GM23338 (cell line): Measurements from ENCODE around the gene LRRC27. TPM values are rescaled to one million over a fixed set of nuclear protein-coding genes. Genes with fewer than 3 reads are reported as not detected.

Experiments
- ATAC-seq: fragments of 200-7000 bp; cut with Tn5 transposase; 3 replicates; pipeline ENCODE4 v1.9.1; 2020
- DNase-seq: peaks from one replicate; pipeline ENCODE4 v3.0.0-alpha.2; 2015; ENCODE audit warnings: low spot score
- H2AFZ ChIP-seq: fragments of 200-600 bp; sonication (generic); 2 replicates; pipeline ENCODE4 v1.8.0; 2016; ENCODE audit warnings: antibody characterized with exemption, mild to moderate bottlenecking, moderate library complexity
- H3F3A ChIP-seq: fragments of 200-600 bp; sonication (generic); replicated peaks from 2 replicates; pipeline ENCODE4 v1.8.0; 2017; ENCODE audit warnings: antibody characterized with exemption, mixed run types, low read depth
- H3K27ac ChIP-seq: fragments of 200-600 bp; sonication (generic); 2 replicates; pipeline ENCODE4 v1.6.1; 2016; ENCODE audit warnings: low read depth
- H3K27me3 ChIP-seq: fragments of 200-600 bp; sonication (generic); 2 replicates; pipeline ENCODE4 v1.8.0; 2016; ENCODE audit warnings: mild to moderate bottlenecking, mixed run types, moderate library complexity; ENCODE audit not compliant: insufficient read depth
- H3K36me3 ChIP-seq: fragments of 200-600 bp; sonication (generic); 2 replicates; pipeline ENCODE4 v1.8.0; 2016; ENCODE audit warnings: mild to moderate bottlenecking; ENCODE audit not compliant: insufficient read depth
- H3K4me1 ChIP-seq: fragments of 200-600 bp; sonication (generic); 2 replicates; pipeline ENCODE4 v1.8.0; 2016; ENCODE audit warnings: mild to moderate bottlenecking, moderate library complexity; ENCODE audit not compliant: insufficient read depth
- H3K4me2 ChIP-seq: fragments of 200-600 bp; sonication (generic); 2 replicates; pipeline ENCODE4 v1.7.1; 2017; ENCODE audit warnings: mixed run types
- H3K4me3 ChIP-seq: fragments of 200-600 bp; sonication (generic); 2 replicates; pipeline ENCODE4 v1.6.1; 2016; ENCODE audit warnings: mixed run types
- H3K79me2 ChIP-seq: fragments of 200-600 bp; sonication (generic); replicated peaks from 2 replicates; pipeline ENCODE4 v1.8.0; 2017; ENCODE audit warnings: mild to moderate bottlenecking; ENCODE audit not compliant: insufficient read depth
- H3K9me2 ChIP-seq: fragments of 200-600 bp; sonication (generic); 2 replicates; pipeline ENCODE4 v1.8.0; 2017; ENCODE audit not compliant: insufficient read depth
- H4K20me1 ChIP-seq: fragments of 200-600 bp; sonication (generic); replicated peaks from 2 replicates; pipeline ENCODE4 v1.8.0; 2017; ENCODE audit warnings: mild to moderate bottlenecking; ENCODE audit not compliant: insufficient read depth
- H3K27ac Mint-ChIP-seq: 2 replicates; pipeline ENCODE4 v1.8.0; 2020; ENCODE audit warnings: inconsistent platforms, mild to moderate bottlenecking, moderate library complexity, mixed read lengths
- H3K27me3 Mint-ChIP-seq: 3 replicates; pipeline ENCODE4 v1.8.0; 2022; ENCODE audit warnings: low read depth, mild to moderate bottlenecking, moderate library complexity, mixed read lengths, inconsistent platforms; ENCODE audit not compliant: insufficient read depth, poor library complexity
- H3K36me3 Mint-ChIP-seq: 3 replicates; pipeline ENCODE4 v1.8.0; 2021; ENCODE audit warnings: low read depth, mild to moderate bottlenecking, inconsistent platforms, moderate library complexity, mixed read lengths
- H3K4me1 Mint-ChIP-seq: 3 replicates; pipeline ENCODE4 v1.8.0; 2020; ENCODE audit warnings: mild to moderate bottlenecking, inconsistent platforms, mixed read lengths
- H3K4me3 Mint-ChIP-seq: 3 replicates; pipeline ENCODE4 v1.8.0; 2021; ENCODE audit warnings: moderate library complexity, mild to moderate bottlenecking, inconsistent platforms, mixed read lengths
- H3K9me3 Mint-ChIP-seq: 3 replicates; pipeline ENCODE4 v1.8.0; 2020; ENCODE audit warnings: moderate library complexity, mild to moderate bottlenecking, inconsistent platforms, mixed read lengths
- CREB1 ChIP-seq: fragments of 250-450 bp; sonication (Bioruptor Pico); IDR thresholded peaks from 2 replicates; pipeline ENCODE4 v1.5.0; 2020; ENCODE audit warnings: low read depth, mild to moderate bottlenecking, moderate library complexity
- EZH2 ChIP-seq: fragments of 200-600 bp; sonication (generic); IDR thresholded peaks from one replicate; pipeline ENCODE4 v1.8.0; 2017; ENCODE audit warnings: antibody characterized with exemption, mild to moderate bottlenecking, low read depth; ENCODE audit not compliant: unreplicated experiment
- EZH2phosphoT487 ChIP-seq: fragments of 200-600 bp; sonication (generic); IDR thresholded peaks from one replicate; pipeline ENCODE4 v1.8.1; 2018; ENCODE audit warnings: antibody characterized with exemption; ENCODE audit not compliant: unreplicated experiment
- JUNB ChIP-seq: IDR thresholded peaks from one replicate; pipeline ENCODE4 v1.6.1; 2016; ENCODE audit warnings: antibody characterized with exemption; ENCODE audit not compliant: unreplicated experiment
- NANOG ChIP-seq: IDR thresholded peaks from 2 replicates; pipeline ENCODE4 v1.6.1; 2016; ENCODE audit warnings: antibody characterized with exemption, borderline replicate concordance
- POLR2AphosphoS5 ChIP-seq: IDR thresholded peaks from 2 replicates; pipeline ENCODE4 v1.6.1; 2016; ENCODE audit warnings: antibody characterized with exemption, low read depth
- ZNF114 ChIP-seq: fragments of 250-450 bp; sonication (Bioruptor Pico); IDR thresholded peaks from 2 replicates; pipeline ENCODE4 v1.5.0; 2020; ENCODE audit warnings: mild to moderate bottlenecking, moderate library complexity
- ZNF331 ChIP-seq: fragments of 250-450 bp; sonication (Bioruptor Pico); IDR thresholded peaks from 2 replicates; pipeline ENCODE4 v1.5.0; 2020; ENCODE audit warnings: low read depth, mild to moderate bottlenecking, moderate library complexity
- polyA plus RNA-seq: library from polyadenylated mRNA; unstranded; fragments of >200 nt; fragmentation: Nextera tagmentation; extraction: Ambion mirVana; gene quantifications from 2 replicates; pipeline ENCODE4 v1.2.1, GENCODE V29; 2016
- total RNA-seq: library from RNA; depleted of rRNA; stranded (reverse); fragments of >200 nt; shearing (Covaris generic); gene quantifications from 2 replicates; pipeline ENCODE4 v1.2.3, GENCODE V29; 2014
- TF ChIP-seq, protein P1 (sequence below): IDR thresholded peaks from 2 replicates; pipeline ENCODE4 v1.6.1; 2016; ENCODE audit warnings: antibody characterized with exemption
- TF ChIP-seq, protein P2 (sequence below): fragments of 250-450 bp; sonication (Bioruptor Pico); IDR thresholded peaks from 2 replicates; pipeline ENCODE4 v1.5.0; 2020; ENCODE audit warnings: mild to moderate bottlenecking, moderate library complexity
- TF ChIP-seq, protein P3 (sequence below): IDR thresholded peaks from one replicate; pipeline ENCODE4 v1.6.1; 2018; ENCODE audit warnings: antibody characterized with exemption; ENCODE audit not compliant: unreplicated experiment

The LRRC27 gene
- total and polyA plus RNA-seq, 2 experiments from 2014 or later, result 2.9 to 3.5 TPM

DNA sequence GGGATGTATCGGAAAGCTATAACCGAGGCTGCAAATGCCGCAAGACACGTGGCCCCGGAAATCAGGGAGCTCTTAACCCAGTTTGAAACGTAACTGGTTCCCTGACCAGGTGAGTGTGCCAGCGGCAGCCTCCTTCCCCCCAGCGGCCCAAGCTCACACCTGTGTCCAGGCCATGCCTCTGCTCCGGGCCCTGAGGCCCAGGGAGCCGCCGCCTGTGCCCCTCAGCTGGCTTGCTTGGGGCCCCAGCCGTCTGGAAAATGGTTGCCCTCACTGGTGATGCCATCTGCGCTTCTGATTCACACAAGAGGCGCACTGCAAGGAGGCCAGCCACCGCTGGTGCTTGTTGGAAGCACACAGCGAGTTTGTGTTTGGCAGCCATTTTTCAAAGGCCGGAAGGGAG lies 74.2 kb downstream of the LRRC27 start:
- no peaks in the 10 kb centered on the region for H4K20me1 ChIP-seq
- H3K4me1 ChIP-seq, result peaks cover 25% of the 10 kb centered on the region; the same call in 1 of the 2 replicates
- H3K9me2 ChIP-seq, result no peaks in the 10 kb centered on the region
- Mint-ChIP-seq H3K9me3 (peaks cover 2% of the 10 kb centered on the region; the same call in 1 of the 3 replicates), H3K36me3 (peaks cover 11% of the 10 kb centered on the region), H3K4me1 (peaks cover 30% of the 10 kb centered on the region), H3K27ac (peak overlapping the region; percentile 91), H3K4me3 (peak overlapping the region; percentile 41; the same call in 1 of the 3 replicates), H3K27me3 (peaks cover 14% of the 10 kb centered on the region)
- H3K4me2 ChIP-seq, result no peak overlapping the region
- no peaks in the 10 kb centered on the region for H3K36me3 ChIP-seq
- H3K27me3 ChIP-seq, result no peaks in the 10 kb centered on the region
- no peak overlapping the region for H2AFZ ChIP-seq
- H3K27ac ChIP-seq, result 0 out of 2 replicates have a peak overlapping the region, but pooled peaks have one; percentile 66
- H3K79me2 ChIP-seq, result no peaks in the 10 kb centered on the region
- H3K4me3 ChIP-seq, result no peak overlapping the region
- DNase-seq (no peak), ATAC-seq (no peak)
- H3F3A ChIP-seq, result 0 out of 2 replicates have a peak, but pooled peaks cover 6% of the 10 kb centered on the region
- TF ChIP-seq NANOG, result no peak
- no peak for TF ChIP-seq JUNB
- no peak for TF ChIP-seq EZH2
- no peak for TF ChIP-seq POLR2AphosphoS5
- no peak for TF ChIP-seq ZNF331
- TF ChIP-seq, protein P1, sequence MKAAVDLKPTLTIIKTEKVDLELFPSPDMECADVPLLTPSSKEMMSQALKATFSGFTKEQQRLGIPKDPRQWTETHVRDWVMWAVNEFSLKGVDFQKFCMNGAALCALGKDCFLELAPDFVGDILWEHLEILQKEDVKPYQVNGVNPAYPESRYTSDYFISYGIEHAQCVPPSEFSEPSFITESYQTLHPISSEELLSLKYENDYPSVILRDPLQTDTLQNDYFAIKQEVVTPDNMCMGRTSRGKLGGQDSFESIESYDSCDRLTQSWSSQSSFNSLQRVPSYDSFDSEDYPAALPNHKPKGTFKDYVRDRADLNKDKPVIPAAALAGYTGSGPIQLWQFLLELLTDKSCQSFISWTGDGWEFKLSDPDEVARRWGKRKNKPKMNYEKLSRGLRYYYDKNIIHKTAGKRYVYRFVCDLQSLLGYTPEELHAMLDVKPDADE, result no peak
- TF ChIP-seq, protein P2, sequence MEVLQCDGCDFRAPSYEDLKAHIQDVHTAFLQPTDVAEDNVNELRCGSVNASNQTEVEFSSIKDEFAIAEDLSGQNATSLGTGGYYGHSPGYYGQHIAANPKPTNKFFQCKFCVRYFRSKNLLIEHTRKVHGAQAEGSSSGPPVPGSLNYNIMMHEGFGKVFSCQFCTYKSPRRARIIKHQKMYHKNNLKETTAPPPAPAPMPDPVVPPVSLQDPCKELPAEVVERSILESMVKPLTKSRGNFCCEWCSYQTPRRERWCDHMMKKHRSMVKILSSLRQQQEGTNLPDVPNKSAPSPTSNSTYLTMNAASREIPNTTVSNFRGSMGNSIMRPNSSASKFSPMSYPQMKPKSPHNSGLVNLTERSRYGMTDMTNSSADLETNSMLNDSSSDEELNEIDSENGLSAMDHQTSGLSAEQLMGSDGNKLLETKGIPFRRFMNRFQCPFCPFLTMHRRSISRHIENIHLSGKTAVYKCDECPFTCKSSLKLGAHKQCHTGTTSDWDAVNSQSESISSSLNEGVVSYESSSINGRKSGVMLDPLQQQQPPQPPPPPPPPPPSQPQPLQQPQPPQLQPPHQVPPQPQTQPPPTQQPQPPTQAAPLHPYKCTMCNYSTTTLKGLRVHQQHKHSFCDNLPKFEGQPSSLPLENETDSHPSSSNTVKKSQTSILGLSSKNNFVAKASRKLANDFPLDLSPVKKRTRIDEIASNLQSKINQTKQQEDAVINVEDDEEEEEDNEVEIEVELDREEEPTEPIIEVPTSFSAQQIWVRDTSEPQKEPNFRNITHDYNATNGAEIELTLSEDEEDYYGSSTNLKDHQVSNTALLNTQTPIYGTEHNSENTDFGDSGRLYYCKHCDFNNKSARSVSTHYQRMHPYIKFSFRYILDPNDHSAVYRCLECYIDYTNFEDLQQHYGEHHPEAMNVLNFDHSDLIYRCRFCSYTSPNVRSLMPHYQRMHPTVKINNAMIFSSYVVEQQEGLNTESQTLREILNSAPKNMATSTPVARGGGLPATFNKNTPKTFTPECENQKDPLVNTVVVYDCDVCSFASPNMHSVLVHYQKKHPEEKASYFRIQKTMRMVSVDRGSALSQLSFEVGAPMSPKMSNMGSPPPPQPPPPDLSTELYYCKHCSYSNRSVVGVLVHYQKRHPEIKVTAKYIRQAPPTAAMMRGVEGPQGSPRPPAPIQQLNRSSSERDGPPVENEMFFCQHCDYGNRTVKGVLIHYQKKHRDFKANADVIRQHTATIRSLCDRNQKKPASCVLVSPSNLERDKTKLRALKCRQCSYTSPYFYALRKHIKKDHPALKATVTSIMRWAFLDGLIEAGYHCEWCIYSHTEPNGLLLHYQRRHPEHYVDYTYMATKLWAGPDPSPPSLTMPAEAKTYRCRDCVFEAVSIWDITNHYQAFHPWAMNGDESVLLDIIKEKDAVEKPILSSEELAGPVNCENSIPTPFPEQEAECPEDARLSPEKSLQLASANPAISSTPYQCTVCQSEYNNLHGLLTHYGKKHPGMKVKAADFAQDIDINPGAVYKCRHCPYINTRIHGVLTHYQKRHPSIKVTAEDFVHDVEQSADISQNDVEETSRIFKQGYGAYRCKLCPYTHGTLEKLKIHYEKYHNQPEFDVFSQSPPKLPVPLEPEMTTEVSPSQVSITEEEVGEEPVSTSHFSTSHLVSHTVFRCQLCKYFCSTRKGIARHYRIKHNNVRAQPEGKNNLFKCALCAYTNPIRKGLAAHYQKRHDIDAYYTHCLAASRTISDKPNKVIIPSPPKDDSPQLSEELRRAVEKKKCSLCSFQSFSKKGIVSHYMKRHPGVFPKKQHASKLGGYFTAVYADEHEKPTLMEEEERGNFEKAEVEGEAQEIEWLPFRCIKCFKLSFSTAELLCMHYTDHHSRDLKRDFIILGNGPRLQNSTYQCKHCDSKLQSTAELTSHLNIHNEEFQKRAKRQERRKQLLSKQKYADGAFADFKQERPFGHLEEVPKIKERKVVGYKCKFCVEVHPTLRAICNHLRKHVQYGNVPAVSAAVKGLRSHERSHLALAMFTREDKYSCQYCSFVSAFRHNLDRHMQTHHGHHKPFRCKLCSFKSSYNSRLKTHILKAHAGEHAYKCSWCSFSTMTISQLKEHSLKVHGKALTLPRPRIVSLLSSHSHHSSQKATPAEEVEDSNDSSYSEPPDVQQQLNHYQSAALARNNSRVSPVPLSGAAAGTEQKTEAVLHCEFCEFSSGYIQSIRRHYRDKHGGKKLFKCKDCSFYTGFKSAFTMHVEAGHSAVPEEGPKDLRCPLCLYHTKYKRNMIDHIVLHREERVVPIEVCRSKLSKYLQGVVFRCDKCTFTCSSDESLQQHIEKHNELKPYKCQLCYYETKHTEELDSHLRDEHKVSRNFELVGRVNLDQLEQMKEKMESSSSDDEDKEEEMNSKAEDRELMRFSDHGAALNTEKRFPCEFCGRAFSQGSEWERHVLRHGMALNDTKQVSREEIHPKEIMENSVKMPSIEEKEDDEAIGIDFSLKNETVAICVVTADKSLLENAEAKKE (CRISPR knock-in tag), result no peak
- no peak for TF ChIP-seq CREB1 (CRISPR knock-in tag)
- no peak for TF ChIP-seq ZNF114
- TF ChIP-seq EZH2phosphoT487, result no peak
- TF ChIP-seq, protein P3, sequence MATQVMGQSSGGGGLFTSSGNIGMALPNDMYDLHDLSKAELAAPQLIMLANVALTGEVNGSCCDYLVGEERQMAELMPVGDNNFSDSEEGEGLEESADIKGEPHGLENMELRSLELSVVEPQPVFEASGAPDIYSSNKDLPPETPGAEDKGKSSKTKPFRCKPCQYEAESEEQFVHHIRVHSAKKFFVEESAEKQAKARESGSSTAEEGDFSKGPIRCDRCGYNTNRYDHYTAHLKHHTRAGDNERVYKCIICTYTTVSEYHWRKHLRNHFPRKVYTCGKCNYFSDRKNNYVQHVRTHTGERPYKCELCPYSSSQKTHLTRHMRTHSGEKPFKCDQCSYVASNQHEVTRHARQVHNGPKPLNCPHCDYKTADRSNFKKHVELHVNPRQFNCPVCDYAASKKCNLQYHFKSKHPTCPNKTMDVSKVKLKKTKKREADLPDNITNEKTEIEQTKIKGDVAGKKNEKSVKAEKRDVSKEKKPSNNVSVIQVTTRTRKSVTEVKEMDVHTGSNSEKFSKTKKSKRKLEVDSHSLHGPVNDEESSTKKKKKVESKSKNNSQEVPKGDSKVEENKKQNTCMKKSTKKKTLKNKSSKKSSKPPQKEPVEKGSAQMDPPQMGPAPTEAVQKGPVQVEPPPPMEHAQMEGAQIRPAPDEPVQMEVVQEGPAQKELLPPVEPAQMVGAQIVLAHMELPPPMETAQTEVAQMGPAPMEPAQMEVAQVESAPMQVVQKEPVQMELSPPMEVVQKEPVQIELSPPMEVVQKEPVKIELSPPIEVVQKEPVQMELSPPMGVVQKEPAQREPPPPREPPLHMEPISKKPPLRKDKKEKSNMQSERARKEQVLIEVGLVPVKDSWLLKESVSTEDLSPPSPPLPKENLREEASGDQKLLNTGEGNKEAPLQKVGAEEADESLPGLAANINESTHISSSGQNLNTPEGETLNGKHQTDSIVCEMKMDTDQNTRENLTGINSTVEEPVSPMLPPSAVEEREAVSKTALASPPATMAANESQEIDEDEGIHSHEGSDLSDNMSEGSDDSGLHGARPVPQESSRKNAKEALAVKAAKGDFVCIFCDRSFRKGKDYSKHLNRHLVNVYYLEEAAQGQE, result no peak
